HG03139 (cell line): ENCODE results near the gene PRPF38A.

Experiments used
- ATAC-seq: cut with Tn5 transposase; IDR thresholded peaks from one replicate; pipeline ENCODE4 v1.9.1; 2021; ENCODE audit not compliant: unreplicated experiment

Gene PRPF38A

DNA sequence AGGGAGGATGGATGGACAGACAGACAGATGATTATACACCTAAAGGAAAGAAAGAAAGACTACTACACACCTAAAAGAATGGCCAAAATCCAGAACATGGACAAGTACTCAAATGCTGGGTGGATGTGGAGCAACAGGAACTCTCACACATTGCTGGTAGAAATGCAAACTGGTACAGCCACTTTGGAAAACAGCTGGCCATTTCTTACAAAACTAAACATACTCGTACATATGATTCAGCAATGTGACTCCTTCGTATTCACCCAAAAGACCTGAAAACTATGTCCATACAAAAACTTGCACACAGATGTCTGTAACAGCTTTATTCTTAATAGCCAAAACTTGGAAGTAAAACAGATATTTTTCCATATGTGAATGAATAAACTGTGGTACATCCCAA, 51.3 kb downstream of the PRPF38A start:
- no peak for ATAC-seq

DNA sequence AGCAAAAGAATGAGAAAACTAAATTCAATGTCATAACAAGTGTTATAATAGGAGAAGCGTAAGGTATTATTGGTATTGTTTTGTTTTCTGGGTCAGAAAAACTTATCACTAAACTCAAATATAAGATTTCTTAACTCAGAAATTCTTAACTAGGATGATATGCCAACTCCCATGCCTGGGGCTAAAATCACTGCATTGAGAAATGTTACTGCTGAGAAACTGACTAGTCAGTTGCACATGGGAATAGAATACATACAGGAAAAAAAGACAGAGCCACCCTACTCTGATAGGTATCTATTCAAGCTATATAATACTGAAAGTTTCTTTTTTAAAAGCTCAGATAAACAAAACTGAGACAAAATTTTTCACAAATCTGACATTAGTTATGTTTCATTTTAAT, 56.3 kb downstream of the PRPF38A start:
- ATAC-seq, result no peak

DNA sequence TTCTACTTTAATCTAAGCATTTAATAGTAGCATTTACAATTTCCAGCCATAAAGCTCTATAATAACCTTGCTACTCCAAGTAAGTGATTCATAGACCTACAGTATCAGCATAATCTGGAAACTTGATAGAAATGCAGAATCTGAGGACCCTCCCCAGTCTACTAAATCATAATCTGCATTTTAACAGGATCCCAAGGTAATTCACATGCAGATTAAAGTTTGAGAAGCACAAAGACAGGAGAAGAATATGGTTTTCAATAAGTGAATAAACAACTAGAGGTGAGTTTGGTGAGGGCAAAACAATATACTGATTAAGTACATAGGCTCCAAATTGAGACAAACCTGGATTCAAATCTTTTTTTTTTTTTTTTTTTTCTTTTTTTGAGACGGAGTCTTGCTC, 57.4 kb downstream of the PRPF38A start:
- no peak for ATAC-seq

DNA sequence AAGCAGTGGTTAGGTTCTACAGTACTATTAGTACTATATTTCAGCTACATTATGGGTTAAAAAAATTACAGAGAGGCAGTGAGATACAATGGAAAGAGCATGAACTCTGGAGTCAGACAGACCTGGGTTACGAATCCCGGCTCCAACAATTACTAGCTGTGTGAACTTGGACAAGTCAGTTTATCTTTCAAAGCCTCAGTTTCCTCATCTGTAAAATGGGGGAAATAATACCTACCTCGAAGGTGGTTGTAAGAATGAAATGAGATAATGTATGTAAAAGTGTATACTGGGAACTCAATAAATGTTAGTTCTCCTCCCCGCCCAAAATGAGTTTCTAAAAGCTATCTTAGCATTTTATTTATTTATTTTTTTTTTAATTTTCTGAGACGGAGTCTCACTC, 59.5 kb downstream of the PRPF38A start:
- ATAC-seq, result no peak

DNA sequence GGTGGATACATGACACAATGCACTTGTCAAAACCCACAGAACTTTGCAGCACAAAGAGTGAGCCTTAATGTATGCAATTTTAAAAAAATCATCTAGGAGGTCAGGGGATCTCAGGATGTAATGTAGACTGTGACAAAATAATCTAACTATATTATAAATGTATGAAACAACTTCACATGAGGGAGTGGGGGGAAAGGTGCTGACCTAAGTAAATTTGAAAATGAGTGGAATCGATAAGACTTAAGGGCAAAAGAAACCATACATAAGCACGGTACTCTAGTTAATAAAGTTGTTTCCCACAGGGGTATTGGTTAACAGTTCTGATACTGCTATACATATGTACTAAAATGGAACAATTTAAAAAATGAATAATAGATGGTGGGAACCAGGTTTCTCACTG, 64.7 kb downstream of the PRPF38A start:
- no peak for ATAC-seq
